SK-N-SH (cell line): ENCODE measurements around the gene VPS8.

ENCODE experiments used
- CTCF ChIP-seq: fragments of 200-600 bp; sonication (generic); IDR thresholded peaks from 2 replicates; pipeline ENCODE4 v1.6.1; 2017; ENCODE audit warnings: antibody characterized with exemption, mild to moderate bottlenecking, moderate library complexity
- MEF2A ChIP-seq: IDR thresholded peaks from 2 replicates; pipeline ENCODE4 v1.4.0; 2012; ENCODE audit warnings: low read depth, borderline replicate concordance
- TF ChIP-seq, protein P1 (sequence below): IDR thresholded peaks from 2 replicates; pipeline ENCODE4 v1.4.0; 2012; ENCODE audit warnings: low read depth, borderline replicate concordance
- TF ChIP-seq, protein P2 (sequence below): IDR thresholded peaks from 2 replicates; pipeline ENCODE4; 2012

GRCh38 chr3:184949251-184949965 lies 137.4 kb downstream of the VPS8 start:
- TF ChIP-seq, protein P1, sequence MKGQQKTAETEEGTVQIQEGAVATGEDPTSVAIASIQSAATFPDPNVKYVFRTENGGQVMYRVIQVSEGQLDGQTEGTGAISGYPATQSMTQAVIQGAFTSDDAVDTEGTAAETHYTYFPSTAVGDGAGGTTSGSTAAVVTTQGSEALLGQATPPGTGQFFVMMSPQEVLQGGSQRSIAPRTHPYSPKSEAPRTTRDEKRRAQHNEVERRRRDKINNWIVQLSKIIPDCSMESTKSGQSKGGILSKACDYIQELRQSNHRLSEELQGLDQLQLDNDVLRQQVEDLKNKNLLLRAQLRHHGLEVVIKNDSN, result no peak
- TF ChIP-seq CTCF (no peak), MEF2A (no peak)
- TF ChIP-seq, protein P2, sequence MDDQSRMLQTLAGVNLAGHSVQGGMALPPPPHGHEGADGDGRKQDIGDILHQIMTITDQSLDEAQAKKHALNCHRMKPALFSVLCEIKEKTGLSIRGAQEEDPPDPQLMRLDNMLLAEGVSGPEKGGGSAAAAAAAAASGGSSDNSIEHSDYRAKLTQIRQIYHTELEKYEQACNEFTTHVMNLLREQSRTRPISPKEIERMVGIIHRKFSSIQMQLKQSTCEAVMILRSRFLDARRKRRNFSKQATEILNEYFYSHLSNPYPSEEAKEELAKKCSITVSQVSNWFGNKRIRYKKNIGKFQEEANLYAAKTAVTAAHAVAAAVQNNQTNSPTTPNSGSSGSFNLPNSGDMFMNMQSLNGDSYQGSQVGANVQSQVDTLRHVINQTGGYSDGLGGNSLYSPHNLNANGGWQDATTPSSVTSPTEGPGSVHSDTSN, result no peak
